IPS-20b (cell line): ENCODE data around the gene F11R.
"Not testable (repeated sequence)": the region's sequence is repeated elsewhere in the genome, so short reads cannot be mapped to it uniquely, and the experiment has no call there.

Experiments
- H3K27ac ChIP-seq: one replicate; pipeline ENCODE4 v1.5.1; 2013; ENCODE audit warnings: low read length
- H3K27me3 ChIP-seq: 2 replicates; pipeline ENCODE4 v1.6.1; 2013; ENCODE audit warnings: mild to moderate bottlenecking, low read length, inconsistent platforms; ENCODE audit not compliant: insufficient read depth
- H3K36me3 ChIP-seq: 2 replicates; pipeline ENCODE4 v1.6.1; 2013; ENCODE audit warnings: low read depth, mild to moderate bottlenecking, inconsistent platforms, low read length, moderate library complexity; ENCODE audit not compliant: insufficient read depth
- H3K4me1 ChIP-seq: 2 replicates; pipeline ENCODE4 v1.6.1; 2013; ENCODE audit warnings: mild to moderate bottlenecking, control low read depth, inconsistent platforms, low read length, moderate library complexity; ENCODE audit not compliant: insufficient read depth
- H3K4me3 ChIP-seq: 2 replicates; pipeline ENCODE4 v1.5.1; 2013; ENCODE audit warnings: mild to moderate bottlenecking, low read length, inconsistent platforms
- H3K9ac ChIP-seq: 2 replicates; pipeline ENCODE4 v1.6.1; 2013; ENCODE audit warnings: low read depth, mild to moderate bottlenecking, inconsistent platforms, low read length, moderate library complexity
- H3K9me3 ChIP-seq: 2 replicates; pipeline ENCODE4 v1.6.1; 2013; ENCODE audit warnings: mild to moderate bottlenecking, low read depth, low read length, inconsistent platforms; ENCODE audit not compliant: insufficient read depth

The F11R gene

DNA sequence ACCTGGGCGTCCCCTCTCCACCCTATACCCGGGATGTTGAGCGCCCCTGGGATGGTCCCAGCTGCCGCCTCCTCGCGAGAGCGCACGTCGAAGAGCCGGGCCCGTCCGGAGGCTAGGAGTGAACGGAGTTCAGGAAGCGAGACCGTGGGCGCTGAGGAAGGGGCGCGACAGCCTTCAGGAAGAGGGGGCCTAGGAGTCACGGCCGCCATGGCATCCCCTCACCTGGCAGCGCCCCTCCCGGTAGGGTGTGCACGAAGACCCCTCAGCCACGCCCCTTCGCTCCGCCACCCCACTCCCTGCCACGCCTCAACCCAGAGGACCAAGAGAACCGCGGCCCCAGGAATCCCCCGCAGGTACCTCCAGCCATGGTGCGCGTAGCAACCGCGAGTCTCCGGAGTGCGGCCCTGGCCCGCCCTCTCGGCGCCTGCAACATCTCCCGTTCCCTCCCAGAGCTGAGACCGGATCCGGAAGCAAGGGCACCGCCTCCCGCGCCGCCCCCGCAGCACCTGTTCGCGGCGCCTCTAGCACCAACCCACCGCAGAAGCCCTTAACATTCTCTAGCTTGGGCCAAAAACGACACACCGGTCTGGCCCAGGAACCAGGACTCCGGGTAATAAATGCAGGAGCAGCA, 17.7 kb upstream of the F11R start, which contains the start of gene TSTD1:
Gene TSTD1 (minus strand): TSS at position 442 of the 631 bp plus-strand sequence. CDS start 75 bp downstream, at position 367.
- Histone ChIP-seq H3K27ac (no peak within 1 kb of the TSS), H3K4me3 (no peak within 1 kb of the TSS), H3K9me3 (no peaks in the 10 kb centered on the region), H3K9ac (no peak within 1 kb of the TSS), H3K27me3 (no peaks in the 10 kb centered on the region), H3K36me3 (peaks cover 49% of the 10 kb centered on the region), H3K4me1 (peaks cover 10% of the 10 kb centered on the region; the same call in 1 of the 2 replicates)

DNA sequence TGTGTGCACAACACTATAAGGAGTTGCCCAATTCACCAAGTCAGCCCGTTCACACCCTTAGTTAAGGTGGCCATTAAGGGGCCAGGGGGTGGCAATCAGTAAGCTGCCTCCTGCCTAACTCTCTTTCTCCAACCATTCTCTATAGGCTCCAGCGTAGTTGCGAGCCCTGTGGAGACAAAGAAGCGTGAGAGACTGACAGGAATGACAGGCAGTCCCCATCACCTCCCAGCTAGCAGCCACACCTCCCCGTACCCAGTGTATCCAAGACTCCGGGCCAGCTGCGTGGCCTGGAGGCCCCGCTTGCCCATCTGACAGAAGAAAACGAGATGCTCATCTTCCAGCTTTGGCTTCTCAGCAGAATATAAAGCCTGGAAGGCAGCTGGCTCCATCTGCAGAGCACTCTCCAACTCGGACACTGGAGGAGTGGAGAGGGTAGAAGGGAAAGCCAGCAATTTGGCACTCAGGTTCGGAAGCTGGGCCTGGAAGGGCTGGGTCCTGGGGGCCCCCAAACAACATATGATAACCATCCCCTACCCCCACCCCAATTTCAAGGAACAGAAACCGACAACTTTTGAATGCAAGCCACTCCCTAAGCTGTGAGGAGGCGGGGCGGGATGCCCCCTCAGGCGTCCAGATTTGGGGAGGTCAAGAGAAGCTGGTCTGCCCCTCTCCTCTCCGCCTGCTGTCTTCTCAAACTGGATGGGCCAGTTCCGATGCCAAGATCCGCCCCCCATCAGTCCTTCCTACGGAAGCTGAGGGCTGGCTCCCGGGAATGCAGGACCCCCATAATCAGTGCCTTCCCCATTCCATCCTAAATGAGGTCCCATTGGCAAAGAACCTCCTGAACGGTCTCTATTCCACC, 16.9 kb upstream of the F11R start:
- no peaks in the 10 kb centered on the region for H3K27me3 ChIP-seq
- no peak overlapping the region for H3K27ac ChIP-seq
- no peak overlapping the region for H3K9ac ChIP-seq
- H3K36me3 ChIP-seq: peaks cover 44% of the 10 kb centered on the region
- peaks cover 10% of the 10 kb centered on the region; the same call in 1 of the 2 replicates for H3K4me1 ChIP-seq
- H3K9me3 ChIP-seq: no peaks in the 10 kb centered on the region
- H3K4me3 ChIP-seq: no peak overlapping the region

GRCh38 chr1:161033751-161034150, 12.8 kb upstream of the F11R start:
- peaks cover 10% of the 10 kb centered on the region; the same call in 1 of the 2 replicates for H3K4me1 ChIP-seq
- H3K27ac ChIP-seq: no peak overlapping the region
- no peak overlapping the region for H3K4me3 ChIP-seq
- H3K36me3 ChIP-seq: peaks cover 6% of the 10 kb centered on the region; the same call in 1 of the 2 replicates
- no peaks in the 10 kb centered on the region for H3K9me3 ChIP-seq
- H3K9ac ChIP-seq: no peak overlapping the region
- no peaks in the 10 kb centered on the region for H3K27me3 ChIP-seq

DNA sequence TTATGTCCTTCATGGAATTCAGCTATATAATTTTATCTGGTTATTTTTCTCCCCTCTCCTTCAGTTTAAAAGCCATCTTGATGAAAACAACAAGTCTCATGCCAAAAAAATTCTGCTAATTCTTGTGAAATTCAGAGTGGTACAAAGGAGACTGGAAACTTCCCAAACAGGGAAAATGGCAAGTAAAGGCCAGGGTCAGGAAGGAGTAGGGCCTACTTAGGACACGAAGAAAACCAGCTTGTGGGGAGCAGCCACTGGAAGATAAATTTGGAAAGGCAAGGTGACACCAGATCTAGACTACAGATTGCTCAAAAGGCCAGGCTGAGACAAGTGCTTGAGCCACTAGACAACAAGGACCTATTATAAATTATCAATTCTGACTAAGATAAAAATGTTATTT, 11.5 kb upstream of the F11R start:
- H3K9ac ChIP-seq: no peak overlapping the region
- no peaks in the 10 kb centered on the region for H3K27me3 ChIP-seq
- no peak overlapping the region for H3K27ac ChIP-seq
- peaks cover 10% of the 10 kb centered on the region; the same call in 1 of the 2 replicates for H3K4me1 ChIP-seq
- H3K9me3 ChIP-seq: no peaks in the 10 kb centered on the region
- no peak overlapping the region for H3K4me3 ChIP-seq
- H3K36me3 ChIP-seq: peaks cover 2% of the 10 kb centered on the region; the same call in 1 of the 2 replicates

GRCh38 chr1:161031874-161032273, 10.9 kb upstream of the F11R start:
- H3K27ac ChIP-seq: no peak overlapping the region
- no peaks in the 10 kb centered on the region for H3K27me3 ChIP-seq

DNA sequence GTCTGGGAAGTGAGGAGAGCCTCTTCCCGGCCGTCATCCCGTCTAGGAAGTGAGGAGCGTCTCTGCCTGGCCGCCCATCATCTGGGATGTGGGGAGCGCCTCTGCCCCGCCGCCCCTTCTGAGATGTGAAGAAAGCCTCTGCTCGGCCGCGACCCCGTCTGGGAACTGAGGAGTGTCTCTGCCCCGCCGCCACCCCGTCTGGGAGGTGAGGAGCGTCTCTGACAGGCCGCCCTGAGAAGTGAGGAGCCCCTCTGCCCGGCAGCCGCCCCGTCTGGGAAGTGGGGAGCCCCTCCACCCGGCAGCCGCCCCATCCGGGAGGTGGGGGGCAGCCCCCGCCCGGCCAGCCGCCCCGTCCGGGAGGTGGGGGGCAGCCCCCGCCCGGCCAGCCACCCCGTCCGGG, 8.5 kb upstream of the F11R start:
- H3K27me3 ChIP-seq, H3K9me3 ChIP-seq, H3K9ac ChIP-seq, H3K4me1 ChIP-seq, H3K27ac ChIP-seq, H3K4me3 ChIP-seq, H3K36me3 ChIP-seq: not testable (repeated sequence)

More at GRCh38 chr1:161031874-161032273, 10.9 kb upstream of the F11R start:
- Histone ChIP-seq H3K36me3 (no peaks in the 10 kb centered on the region), H3K9me3 (no peaks in the 10 kb centered on the region), H3K4me1 (peaks cover 10% of the 10 kb centered on the region; the same call in 1 of the 2 replicates), H3K9ac (no peak overlapping the region), H3K4me3 (no peak overlapping the region)

- H3K27ac ChIP-seq: not testable (repeated sequence)
Measured at GRCh38 chr1:161026954-161027353, 6.0 kb upstream of the F11R start.

GRCh38 chr1:161022432-161022831, 1.5 kb upstream of the F11R start:
- not testable (repeated sequence) for H3K27ac ChIP-seq, H3K36me3 ChIP-seq, H3K9ac ChIP-seq, H3K4me3 ChIP-seq, H3K27me3 ChIP-seq, H3K9me3 ChIP-seq
- peaks cover 21% of the 10 kb centered on the region for H3K4me1 ChIP-seq

More at GRCh38 chr1:161026954-161027353, 6.0 kb upstream of the F11R start:
- H3K4me1 ChIP-seq, H3K4me3 ChIP-seq, H3K9me3 ChIP-seq, H3K36me3 ChIP-seq, H3K9ac ChIP-seq, H3K27me3 ChIP-seq: not testable (repeated sequence)

- Histone ChIP-seq H3K27me3 (no peaks in the 10 kb centered on the region), H3K4me1 (peaks cover 24% of the 10 kb centered on the region), H3K36me3 (no peaks in the 10 kb centered on the region; the same call in 1 of the 2 replicates), H3K27ac (no peak overlapping the region), H3K9me3 (no peaks in the 10 kb centered on the region), H3K4me3 (peak overlapping the region; percentile 87), H3K9ac (peak overlapping the region; percentile 63; the same call in 1 of the 2 replicates)
Measured at GRCh38 chr1:161021970-161022353, 1.0 kb upstream of the F11R start.

- peak overlapping the region; percentile 87 for H3K4me3 ChIP-seq
- no peak overlapping the region for H3K27ac ChIP-seq
- no peaks in the 10 kb centered on the region for H3K9me3 ChIP-seq
- H3K4me1 ChIP-seq: peaks cover 24% of the 10 kb centered on the region
- H3K9ac ChIP-seq: peak overlapping the region; percentile 97; the same call in 1 of the 2 replicates
- no peaks in the 10 kb centered on the region for H3K27me3 ChIP-seq
- H3K36me3 ChIP-seq: no peaks in the 10 kb centered on the region; the same call in 1 of the 2 replicates
Measured at GRCh38 chr1:161021165-161021969, 415 bp upstream of the F11R start.

DNA sequence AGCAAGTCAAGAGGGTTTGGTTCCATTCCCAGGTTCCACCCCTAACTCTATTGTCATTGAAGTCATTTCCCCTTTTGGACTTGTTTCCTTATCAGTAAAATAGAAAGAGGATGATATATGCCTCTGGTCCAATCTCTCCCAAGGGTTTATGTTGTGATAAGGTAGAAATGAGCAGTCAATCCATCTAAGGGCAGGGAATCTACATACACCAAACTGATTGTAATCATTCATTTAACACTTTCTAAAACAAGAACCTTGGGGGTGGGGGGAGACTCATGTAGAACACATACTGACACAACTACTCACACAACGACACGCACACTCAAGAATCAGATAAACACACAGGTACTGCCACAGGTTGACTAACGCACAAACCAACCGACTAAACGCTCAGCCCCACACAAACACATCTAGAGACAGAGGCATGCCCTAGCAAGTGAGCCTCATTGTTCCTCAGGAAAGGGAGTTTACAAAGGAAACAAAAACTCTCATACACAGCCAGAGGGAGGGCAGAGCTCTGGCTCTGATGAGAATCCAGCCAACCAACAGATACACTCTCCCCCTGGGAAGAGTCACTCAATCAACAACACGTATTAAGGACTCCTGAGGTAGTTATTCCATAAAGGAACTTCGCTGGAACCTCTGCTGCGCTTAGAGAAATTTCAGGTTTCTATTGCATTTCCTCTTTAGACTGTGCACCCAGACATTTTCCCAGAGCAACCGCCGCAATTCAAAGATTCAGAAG, 1.0 kb downstream of the F11R start:
- Histone ChIP-seq H3K4me3 (peak overlapping the region; percentile 87), H3K9ac (peak overlapping the region; percentile 97), H3K27ac (peak overlapping the region; percentile 89)

More for the DNA sequence above, 1.0 kb downstream of the F11R start:
- Histone ChIP-seq H3K27me3 (no peaks in the 10 kb centered on the region), H3K36me3 (no peaks in the 10 kb centered on the region; the same call in 1 of the 2 replicates), H3K4me1 (peaks cover 24% of the 10 kb centered on the region), H3K9me3 (no peaks in the 10 kb centered on the region)
